Measurements from ENCODE around the gene DCP2.

GRCh38 chr5:113027015-113027414 lies 50.4 kb downstream of the DCP2 start:
- TF ChIP-seq CTCF (conservative IDR thresholded peaks at IDR 0.05 in 1 of 2, IDR thresholded peaks at IDR 0.05 in 1 of 2; ENCODE audit: low read depth in 1 of 2, low read length in 2 of 2) (no peak), EZH2 (IDR thresholded peaks at IDR 0.05; ENCODE audit: low read length, missing control alignments) (no peak)

Measured in fibroblast of lung (primary cell).